HG03565 (cell line): ENCODE measurements around the gene SLC12A9.
A peak's percentile ranks its signal among the peaks of the same experiment; 100 is the strongest.
"Not testable (repeated sequence)": the region's sequence is repeated elsewhere in the genome, so short reads cannot be mapped to it uniquely, and the experiment has no call there.

Experiments used
- ATAC-seq: cut with Tn5 transposase; IDR thresholded peaks from one replicate; pipeline ENCODE4 v1.9.1; 2021; ENCODE audit warnings: mild to moderate bottlenecking, moderate library complexity; ENCODE audit not compliant: unreplicated experiment

SLC12A9 gene

GRCh38 chr7:100825215-100825671 lies 27.3 kb upstream of the SLC12A9 start:
- no peak for ATAC-seq

GRCh38 chr7:100825751-100826513 lies 26.6 kb upstream of the SLC12A9 start:
- no peak for ATAC-seq

- ATAC-seq, result no peak
Observed at GRCh38 chr7:100826514-100827329, 25.8 kb upstream of the SLC12A9 start.

- no peak for ATAC-seq
Observed at GRCh38 chr7:100827330-100828226, 24.9 kb upstream of the SLC12A9 start, which contains the start of gene EPHB4. Gene EPHB4, minus strand, starts transcription at chr7:100827523. Its CDS starts 493 bp downstream, at chr7:100827030.

- ATAC-seq, result no peak
Observed at GRCh38 chr7:100829150-100829716, 23.3 kb upstream of the SLC12A9 start.

GRCh38 chr7:100830396-100830795 lies 22.1 kb upstream of the SLC12A9 start:
- no peak for ATAC-seq

- no peak for ATAC-seq
Observed at GRCh38 chr7:100832281-100832633, 20.3 kb upstream of the SLC12A9 start.

- ATAC-seq, result no peak
Observed at GRCh38 chr7:100835903-100836811, 16.4 kb upstream of the SLC12A9 start.

- ATAC-seq, result no peak
Observed at GRCh38 chr7:100836812-100837098, 15.8 kb upstream of the SLC12A9 start.

GRCh38 chr7:100837099-100837836 lies 15.2 kb upstream of the SLC12A9 start:
- ATAC-seq, result peak; percentile 46

- no peak for ATAC-seq
Observed at GRCh38 chr7:100839361-100839760, 13.2 kb upstream of the SLC12A9 start.

- no peak for ATAC-seq
Observed at GRCh38 chr7:100840470-100841100, 11.9 kb upstream of the SLC12A9 start.

GRCh38 chr7:100847360-100847759 lies 5.2 kb upstream of the SLC12A9 start:
- no peak for ATAC-seq

- no peak for ATAC-seq
Observed at GRCh38 chr7:100854146-100854895, 1.8 kb downstream of the SLC12A9 start.

- not testable (repeated sequence) for ATAC-seq
Observed at GRCh38 chr7:100854899-100855298, 2.4 kb downstream of the SLC12A9 start.

GRCh38 chr7:100855515-100855914 lies 3.0 kb downstream of the SLC12A9 start:
- no peak for ATAC-seq

- no peak for ATAC-seq
Observed at GRCh38 chr7:100856871-100857282, 4.4 kb downstream of the SLC12A9 start.

- no peak for ATAC-seq
Observed at GRCh38 chr7:100859856-100860255, 7.3 kb downstream of the SLC12A9 start.
